IPS DF 6.9 (cell line): ENCODE results near the gene MIOX.
A peak's percentile ranks its signal among the peaks of the same experiment; 100 is the strongest.

Source experiments
- DNase-seq: peaks from one replicate; pipeline ENCODE4 v3.0.0-alpha.2; 2013; ENCODE audit warnings: low read depth, low spot score
- H3K27ac ChIP-seq: one replicate; pipeline ENCODE4 v1.5.1; 2013; ENCODE audit warnings: low read length, control low read depth
- H3K27me3 ChIP-seq: 2 replicates; pipeline ENCODE4 v1.6.1; 2013; ENCODE audit warnings: mild to moderate bottlenecking, low read length; ENCODE audit not compliant: control insufficient read depth, insufficient read depth
- H3K36me3 ChIP-seq: 2 replicates; pipeline ENCODE4 v1.6.1; 2013; ENCODE audit warnings: low read length; ENCODE audit not compliant: control insufficient read depth, insufficient read depth
- H3K4me1 ChIP-seq: 2 replicates; pipeline ENCODE4 v1.6.1; 2013; ENCODE audit warnings: low read length; ENCODE audit not compliant: control insufficient read depth, insufficient read depth
- H3K4me3 ChIP-seq: 2 replicates; pipeline ENCODE4 v1.5.1; 2013; ENCODE audit warnings: mild to moderate bottlenecking, low read length
- H3K9me3 ChIP-seq: 2 replicates; pipeline ENCODE4 v1.6.1; 2013; ENCODE audit warnings: low read length, inconsistent platforms; ENCODE audit not compliant: control insufficient read depth, insufficient read depth
- WGBS: extraction: QIAGEN DNeasy Blood & Tissue Kit; methylation state at CpG from one replicate; pipeline ENCODE4 v1.1.7; 2013; ENCODE audit warnings: mixed read lengths, missing lambda C conversion rate; ENCODE audit not compliant: insufficient read length, insufficient coverage; 5-methylcytosine and 5-hydroxymethylcytosine counted together

The MIOX gene

DNA sequence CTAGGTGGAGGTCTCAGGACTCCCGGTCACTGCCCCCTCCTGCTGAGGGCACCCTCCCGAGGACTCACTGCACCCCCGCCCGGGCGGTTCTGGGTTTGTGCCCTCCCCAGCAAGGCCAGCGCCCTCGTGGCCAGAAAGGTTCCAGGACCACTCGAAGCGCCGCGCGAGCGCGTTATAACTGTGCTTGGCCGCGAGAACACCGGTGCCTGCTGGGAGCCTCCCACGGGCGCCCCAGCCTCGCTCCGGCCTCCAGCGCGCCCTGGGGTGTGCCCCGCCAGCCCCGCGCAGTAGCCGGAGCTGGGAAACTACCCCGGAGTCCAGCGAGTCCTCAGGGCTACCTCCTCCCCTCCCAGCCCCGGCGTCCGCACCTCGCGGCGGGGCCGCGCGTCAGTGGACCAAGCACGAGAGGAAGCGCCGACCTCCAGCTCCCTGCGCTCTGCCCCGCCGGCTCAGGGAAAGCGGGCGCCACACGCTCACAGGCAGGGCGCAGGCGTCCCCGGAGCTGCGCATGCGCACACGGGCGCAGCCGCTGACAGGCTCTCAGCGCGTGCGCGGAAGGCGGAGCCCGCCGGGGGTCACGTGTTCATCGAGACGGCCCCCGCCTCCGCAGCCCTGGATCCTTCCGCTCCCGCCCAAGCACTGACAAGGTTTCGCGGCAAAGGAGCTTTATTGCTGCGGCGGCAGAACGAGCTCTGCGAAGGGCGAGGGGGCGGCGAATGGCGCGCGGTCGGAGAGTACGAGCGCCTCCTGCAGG, 38.6 kb downstream of the MIOX start, which contains the start of gene SCO2:
TSS of gene SCO2 (minus strand) at position 495 of the 754 bp plus-strand sequence. CDS start 1,187 bp downstream, outside the sequence.
- DNase-seq = peak; percentile 93
- peaks cover 19% of the 10 kb centered on the region; the same call in 1 of the 2 replicates for H3K27me3 ChIP-seq
- H3K36me3 ChIP-seq = peaks cover 22% of the 10 kb centered on the region
- H3K4me1 ChIP-seq = peaks cover 11% of the 10 kb centered on the region
- WGBS = no CpG with 5 or more reads among the region's 84 CpGs
- H3K4me3 ChIP-seq = peak within 1 kb of the TSS; percentile 58
- no peaks in the 10 kb centered on the region for H3K9me3 ChIP-seq
- H3K27ac ChIP-seq = no peak within 1 kb of the TSS

DNA sequence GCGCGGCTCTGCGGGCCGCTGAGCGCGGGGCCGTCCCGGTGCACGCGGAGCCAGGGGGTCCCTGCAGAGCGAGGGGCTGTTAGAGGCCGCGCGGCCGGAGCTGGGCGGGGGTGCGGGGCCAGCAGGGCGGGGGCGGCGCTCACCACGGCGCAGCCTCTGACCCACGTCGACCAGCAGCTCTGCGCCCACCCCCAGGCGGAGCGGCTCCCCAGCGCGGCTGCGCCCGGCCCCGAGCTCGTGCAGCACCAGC, 39.1 kb downstream of the MIOX start:
- peaks cover 11% of the 10 kb centered on the region for H3K4me1 ChIP-seq
- DNase-seq = no peak
- peaks cover 22% of the 10 kb centered on the region for H3K36me3 ChIP-seq
- H3K9me3 ChIP-seq = no peaks in the 10 kb centered on the region
- peaks cover 23% of the 10 kb centered on the region for H3K27me3 ChIP-seq
- H3K4me3 ChIP-seq = peak overlapping the region; percentile 58
- no CpG with 5 or more reads among the region's 33 CpGs for WGBS
- no peak overlapping the region for H3K27ac ChIP-seq

DNA sequence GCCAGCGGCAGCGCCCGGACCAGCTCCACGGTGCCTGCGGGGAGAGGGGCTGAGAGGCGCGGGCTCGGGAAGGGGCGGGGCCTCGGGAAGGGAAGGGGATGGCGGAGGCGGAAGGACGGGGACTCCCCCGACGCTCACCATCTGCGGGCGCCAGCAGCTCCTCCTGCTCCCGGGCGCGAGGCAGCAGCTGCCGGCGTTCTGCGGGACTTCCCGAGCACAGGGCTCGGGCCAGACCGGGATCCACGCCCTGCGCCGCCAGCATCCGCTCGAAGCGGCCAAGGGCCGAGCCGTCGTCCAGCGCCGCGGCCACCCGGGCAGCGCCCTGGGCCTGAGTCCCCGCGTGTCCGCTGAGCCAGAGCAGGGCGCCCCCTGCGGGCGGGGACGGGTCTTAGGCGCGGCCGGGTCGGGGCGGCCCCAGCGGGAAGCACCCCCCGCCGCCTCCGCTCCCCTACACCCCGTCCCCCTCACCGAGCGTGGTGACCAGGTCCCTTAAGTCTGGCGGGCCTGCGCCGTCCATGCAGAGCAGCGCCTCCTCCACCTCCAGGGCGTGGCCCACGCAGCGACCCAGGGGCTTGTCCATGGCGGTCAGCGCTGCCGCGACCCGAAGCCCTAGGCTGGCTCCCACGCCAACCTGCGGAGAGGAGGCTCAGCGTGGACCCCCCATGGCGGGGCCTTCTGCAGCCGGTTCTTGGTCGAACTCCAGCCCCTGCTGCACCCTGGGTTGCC, 39.6 kb downstream of the MIOX start:
- no peak overlapping the region for H3K27ac ChIP-seq
- H3K9me3 ChIP-seq = no peaks in the 10 kb centered on the region
- peaks cover 27% of the 10 kb centered on the region for H3K27me3 ChIP-seq
- H3K36me3 ChIP-seq = peaks cover 19% of the 10 kb centered on the region
- peaks cover 11% of the 10 kb centered on the region for H3K4me1 ChIP-seq
- no peak for DNase-seq
- peak overlapping the region; percentile 58 for H3K4me3 ChIP-seq
- no CpG with 5 or more reads among the region's 77 CpGs for WGBS

DNA sequence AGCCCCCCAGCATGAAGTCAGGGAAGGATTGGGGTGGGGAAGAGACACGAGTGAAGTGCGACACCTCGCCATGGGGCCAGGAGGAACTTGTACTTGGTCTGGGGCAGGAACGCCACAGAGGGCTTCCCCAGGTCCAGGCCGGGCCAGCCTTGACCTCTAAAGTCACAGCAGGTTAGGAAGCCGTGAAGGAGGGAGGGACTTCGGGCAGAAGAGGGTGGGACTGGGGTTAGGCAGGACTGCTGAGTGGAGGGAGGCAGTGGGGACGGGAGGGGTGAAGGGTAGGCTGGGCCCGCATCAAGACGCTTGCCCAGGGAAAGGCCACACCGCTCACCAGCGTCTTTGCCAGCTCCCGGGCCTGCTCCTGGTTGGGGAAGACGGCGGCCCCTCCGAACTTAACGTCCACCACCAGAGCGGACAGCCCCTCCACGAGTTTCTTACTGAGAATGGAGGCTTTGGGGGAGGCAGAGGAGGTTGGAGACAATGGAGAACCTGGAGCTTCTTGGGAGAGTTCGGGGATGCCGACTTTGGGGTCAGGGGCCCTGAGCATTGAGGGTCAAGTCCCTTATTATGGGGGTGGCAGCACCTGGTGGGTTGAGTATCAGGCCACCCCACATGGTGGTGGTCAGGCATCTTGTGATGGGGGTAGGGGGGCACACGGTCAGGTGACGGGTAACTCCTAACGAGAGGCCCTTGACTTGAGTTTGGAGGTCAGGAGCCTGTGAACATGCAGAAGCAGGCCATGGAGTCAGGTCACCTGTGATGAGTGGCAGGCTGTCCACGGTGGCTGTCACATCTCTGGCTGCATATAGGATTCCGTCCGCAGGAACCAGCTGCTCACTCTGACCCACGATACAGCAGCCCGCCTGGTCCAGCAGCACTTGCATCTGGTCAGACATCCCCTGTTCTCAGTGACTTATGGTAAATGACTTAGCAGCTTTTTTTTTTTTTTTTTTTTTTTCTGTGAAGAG, 40.5 kb downstream of the MIOX start:
- Histone ChIP-seq H3K9me3 (no peaks in the 10 kb centered on the region), H3K27me3 (peaks cover 35% of the 10 kb centered on the region), H3K4me3 (peak overlapping the region; percentile 58; the same call in 1 of the 2 replicates), H3K27ac (no peak overlapping the region), H3K36me3 (peaks cover 14% of the 10 kb centered on the region), H3K4me1 (peaks cover 13% of the 10 kb centered on the region)
- DNase-seq = no peak
- WGBS = no CpG with 5 or more reads among the region's 29 CpGs

DNA sequence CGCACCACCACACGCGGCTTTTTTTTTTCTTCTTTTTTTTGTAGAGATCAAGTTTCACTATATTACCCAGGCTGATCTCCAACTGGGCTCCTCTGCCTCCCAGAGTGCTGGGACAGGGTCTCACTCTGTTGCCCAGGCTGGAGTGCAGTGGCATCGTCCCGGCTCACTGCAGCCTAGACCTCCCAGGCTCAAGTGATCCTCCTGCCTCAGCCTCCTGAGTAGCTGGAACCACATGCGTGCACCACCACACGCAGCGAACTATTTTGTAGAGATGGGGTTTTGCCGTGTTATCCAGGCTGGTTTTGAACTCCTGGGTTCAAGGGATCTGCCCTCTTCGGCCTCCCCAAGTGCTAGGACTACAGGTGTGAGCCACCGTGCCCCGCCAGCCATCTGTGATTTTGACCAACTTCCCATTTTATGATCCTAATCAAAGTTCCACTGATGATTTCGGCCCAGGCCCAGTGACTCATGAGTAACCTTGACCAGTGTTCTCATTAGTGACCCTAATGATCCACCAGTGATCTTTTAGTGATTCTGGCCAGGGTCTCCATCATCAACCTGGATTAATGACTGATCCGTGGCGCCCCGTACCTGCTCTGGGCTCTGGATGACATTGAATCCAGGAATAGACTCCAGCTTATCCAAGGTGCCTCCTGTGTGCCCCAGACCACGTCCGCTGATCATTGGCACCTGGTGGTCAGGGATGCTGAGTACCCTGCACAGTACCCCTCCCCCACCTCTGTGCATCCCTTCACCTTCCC, 41.4 kb downstream of the MIOX start:
- no CpG with 5 or more reads among the region's 18 CpGs for WGBS
- H3K9me3 ChIP-seq = no peaks in the 10 kb centered on the region
- H3K4me3 ChIP-seq = no peak overlapping the region
- H3K27ac ChIP-seq = no peak overlapping the region
- peaks cover 13% of the 10 kb centered on the region for H3K4me1 ChIP-seq
- DNase-seq = no peak
- peaks cover 4% of the 10 kb centered on the region for H3K36me3 ChIP-seq
- H3K27me3 ChIP-seq = peaks cover 41% of the 10 kb centered on the region

DNA sequence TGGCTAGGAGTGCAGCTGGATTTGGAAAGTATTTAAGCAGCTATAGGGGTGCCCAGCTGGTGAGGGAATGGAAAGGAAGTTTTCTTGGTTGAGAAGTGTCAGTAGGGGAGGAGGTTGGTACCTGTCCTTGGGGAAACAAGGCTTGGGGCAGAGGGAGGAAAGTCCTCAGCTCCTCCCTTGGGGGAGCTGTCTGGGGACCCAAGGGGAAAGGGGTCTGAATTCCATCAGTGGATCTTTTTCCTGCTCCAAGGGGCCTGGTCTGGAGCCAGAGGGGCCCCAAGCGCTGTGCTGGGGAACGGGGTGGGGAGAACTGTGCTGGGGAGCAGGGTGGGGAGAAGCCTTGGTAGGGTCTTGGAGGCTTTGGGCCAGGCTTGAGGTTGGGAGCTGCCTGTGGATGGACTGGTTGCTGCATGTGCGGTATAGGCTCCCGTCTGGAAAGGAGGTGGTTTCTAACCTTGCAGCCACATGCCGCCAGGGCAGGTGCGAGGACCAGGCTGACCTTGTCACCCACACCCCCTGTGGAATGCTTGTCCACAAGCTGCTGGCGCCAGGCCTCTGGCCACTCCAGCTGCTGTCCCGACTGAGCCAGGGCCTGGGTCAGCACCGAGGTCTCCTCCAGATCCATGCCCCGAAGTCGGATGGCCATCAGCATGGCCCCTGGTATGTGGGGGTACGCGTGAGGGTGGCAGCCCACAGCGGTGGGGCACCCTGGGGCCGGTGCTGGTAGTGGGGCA, 42.2 kb downstream of the MIOX start:
- WGBS = no CpG with 5 or more reads among the region's 15 CpGs
- no peak for DNase-seq
- H3K27ac ChIP-seq = no peak overlapping the region
- no peaks in the 10 kb centered on the region; the same call in 1 of the 2 replicates for H3K36me3 ChIP-seq
- no peak overlapping the region for H3K4me3 ChIP-seq
- peaks cover 42% of the 10 kb centered on the region for H3K27me3 ChIP-seq
- no peaks in the 10 kb centered on the region for H3K9me3 ChIP-seq
- peaks cover 13% of the 10 kb centered on the region for H3K4me1 ChIP-seq

DNA sequence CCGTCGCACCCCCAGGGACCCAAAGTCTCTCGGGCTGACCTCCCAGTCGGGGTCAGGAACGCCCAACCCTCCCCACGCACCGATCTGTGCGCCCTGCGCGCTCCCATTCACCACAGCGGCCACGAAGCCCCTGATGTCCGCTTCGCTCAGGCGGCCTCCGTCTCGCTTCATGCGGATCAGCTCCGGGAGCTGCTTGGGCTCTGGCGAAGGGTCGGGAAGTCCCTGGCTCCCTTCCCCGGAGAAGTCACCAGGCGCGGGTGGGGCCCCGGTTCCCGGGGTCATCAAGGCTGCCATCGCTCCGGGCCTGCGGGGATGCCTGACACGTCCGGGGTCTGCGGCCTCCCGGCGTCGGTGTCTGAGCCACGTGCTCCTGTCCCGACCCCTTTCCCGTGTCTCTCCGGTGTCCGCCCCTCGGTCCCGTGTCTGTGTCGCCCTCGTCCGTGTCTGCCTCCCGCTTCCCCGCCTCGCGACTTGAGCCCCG, 42.8 kb downstream of the MIOX start:
- no peak overlapping the region for H3K27ac ChIP-seq
- peaks cover 12% of the 10 kb centered on the region for H3K4me1 ChIP-seq
- H3K9me3 ChIP-seq = no peaks in the 10 kb centered on the region
- H3K36me3 ChIP-seq = no peaks in the 10 kb centered on the region; the same call in 1 of the 2 replicates
- DNase-seq = no peak
- H3K27me3 ChIP-seq = peaks cover 42% of the 10 kb centered on the region
- peak overlapping the region; percentile 56; the same call in 1 of the 2 replicates for H3K4me3 ChIP-seq
- WGBS = no CpG with 5 or more reads among the region's 50 CpGs

DNA sequence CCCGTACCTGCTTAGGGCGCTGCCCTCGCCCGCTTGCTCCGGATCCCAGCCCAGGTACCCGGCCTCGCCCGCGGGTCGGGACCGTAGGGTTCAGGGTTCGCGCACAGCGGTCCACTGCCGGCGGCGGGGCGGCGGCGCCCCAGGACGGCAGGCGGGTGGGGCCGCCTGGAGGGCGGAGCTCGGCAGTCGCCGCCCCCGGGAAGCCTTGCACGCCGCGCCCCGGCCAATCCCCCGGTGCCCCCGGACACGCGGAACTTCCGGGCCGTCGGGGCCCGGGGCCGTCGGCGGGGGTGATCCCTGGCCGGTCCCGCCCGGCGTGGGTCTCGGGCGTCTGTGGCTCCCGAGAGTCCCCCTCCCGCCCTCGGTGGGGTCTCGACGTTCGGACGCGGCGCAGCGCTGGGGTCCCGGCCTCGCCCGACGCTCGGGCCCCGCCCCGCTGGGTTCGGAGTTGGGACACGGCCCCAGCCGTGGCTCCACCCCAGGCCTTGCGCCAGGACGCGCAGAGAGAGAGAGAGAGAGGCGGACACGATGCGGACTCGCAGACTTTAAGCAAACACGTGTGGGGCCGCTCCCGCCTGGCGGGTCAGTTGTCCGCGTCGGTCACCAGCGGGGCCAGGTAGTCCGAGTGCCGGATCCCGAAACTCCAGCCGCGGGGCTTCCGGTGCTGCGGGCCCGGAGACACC, 43.4 kb downstream of the MIOX start, which contains the start of gene TYMP:
TSS of gene TYMP (minus strand) at position 116 of the 683 bp plus-strand sequence. CDS start 303 bp downstream, outside the sequence.
- no peaks in the 10 kb centered on the region for H3K9me3 ChIP-seq
- peaks cover 42% of the 10 kb centered on the region for H3K27me3 ChIP-seq
- no peaks in the 10 kb centered on the region; the same call in 1 of the 2 replicates for H3K36me3 ChIP-seq
- no peak for DNase-seq
- no CpG with 5 or more reads among the region's 92 CpGs for WGBS
- peak within 1 kb of the TSS; percentile 56; the same call in 1 of the 2 replicates for H3K4me3 ChIP-seq
- H3K4me1 ChIP-seq = peaks cover 11% of the 10 kb centered on the region
- no peak within 1 kb of the TSS for H3K27ac ChIP-seq

DNA sequence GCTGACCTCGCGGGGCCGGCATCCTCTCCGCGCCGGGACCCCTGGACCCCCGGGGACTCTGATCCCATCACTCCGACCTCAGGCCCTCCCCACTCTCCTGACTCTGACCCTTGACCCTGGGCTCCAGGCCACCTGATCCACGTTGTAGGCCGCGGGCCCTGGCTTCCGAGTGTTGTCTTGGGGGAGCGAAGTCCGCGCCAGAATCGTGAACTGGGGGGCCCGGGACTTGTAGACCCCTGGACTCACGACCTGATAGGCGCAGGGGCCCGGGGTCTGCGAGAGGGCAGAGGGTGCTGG, 43.9 kb downstream of the MIOX start:
- Histone ChIP-seq H3K4me1 (peaks cover 11% of the 10 kb centered on the region), H3K27ac (no peak overlapping the region), H3K9me3 (no peaks in the 10 kb centered on the region), H3K4me3 (peak overlapping the region; percentile 56; the same call in 1 of the 2 replicates), H3K36me3 (no peaks in the 10 kb centered on the region; the same call in 1 of the 2 replicates), H3K27me3 (peaks cover 42% of the 10 kb centered on the region)
- no CpG with 5 or more reads among the region's 21 CpGs for WGBS
- DNase-seq = no peak
